GM23338 (cell line): ENCODE results near the gene ANTKMT. TPM values are rescaled to one million over a fixed set of nuclear protein-coding genes. Genes with fewer than 3 reads are reported as not detected.

Source experiments
- ATAC-seq: fragments of 200-7000 bp; cut with Tn5 transposase; 3 replicates; pipeline ENCODE4 v1.9.1; 2020
- DNase-seq: peaks from one replicate; pipeline ENCODE4 v3.0.0-alpha.2; 2015; ENCODE audit warnings: low spot score
- H2AFZ ChIP-seq: fragments of 200-600 bp; sonication (generic); 2 replicates; pipeline ENCODE4 v1.8.0; 2016; ENCODE audit warnings: antibody characterized with exemption, mild to moderate bottlenecking, moderate library complexity
- H3F3A ChIP-seq: fragments of 200-600 bp; sonication (generic); replicated peaks from 2 replicates; pipeline ENCODE4 v1.8.0; 2017; ENCODE audit warnings: antibody characterized with exemption, mixed run types, low read depth
- H3K27ac ChIP-seq: fragments of 200-600 bp; sonication (generic); 2 replicates; pipeline ENCODE4 v1.6.1; 2016; ENCODE audit warnings: low read depth
- H3K27me3 ChIP-seq: fragments of 200-600 bp; sonication (generic); 2 replicates; pipeline ENCODE4 v1.8.0; 2016; ENCODE audit warnings: mild to moderate bottlenecking, mixed run types, moderate library complexity; ENCODE audit not compliant: insufficient read depth
- H3K36me3 ChIP-seq: fragments of 200-600 bp; sonication (generic); 2 replicates; pipeline ENCODE4 v1.8.0; 2016; ENCODE audit warnings: mild to moderate bottlenecking; ENCODE audit not compliant: insufficient read depth
- H3K4me1 ChIP-seq: fragments of 200-600 bp; sonication (generic); 2 replicates; pipeline ENCODE4 v1.8.0; 2016; ENCODE audit warnings: mild to moderate bottlenecking, moderate library complexity; ENCODE audit not compliant: insufficient read depth
- H3K4me2 ChIP-seq: fragments of 200-600 bp; sonication (generic); 2 replicates; pipeline ENCODE4 v1.7.1; 2017; ENCODE audit warnings: mixed run types
- H3K4me3 ChIP-seq: fragments of 200-600 bp; sonication (generic); 2 replicates; pipeline ENCODE4 v1.6.1; 2016; ENCODE audit warnings: mixed run types
- H3K79me2 ChIP-seq: fragments of 200-600 bp; sonication (generic); replicated peaks from 2 replicates; pipeline ENCODE4 v1.8.0; 2017; ENCODE audit warnings: mild to moderate bottlenecking; ENCODE audit not compliant: insufficient read depth
- H3K9me2 ChIP-seq: fragments of 200-600 bp; sonication (generic); 2 replicates; pipeline ENCODE4 v1.8.0; 2017; ENCODE audit not compliant: insufficient read depth
- H4K20me1 ChIP-seq: fragments of 200-600 bp; sonication (generic); replicated peaks from 2 replicates; pipeline ENCODE4 v1.8.0; 2017; ENCODE audit warnings: mild to moderate bottlenecking; ENCODE audit not compliant: insufficient read depth
- H3K27ac Mint-ChIP-seq: 2 replicates; pipeline ENCODE4 v1.8.0; 2020; ENCODE audit warnings: inconsistent platforms, mild to moderate bottlenecking, moderate library complexity, mixed read lengths
- H3K27me3 Mint-ChIP-seq: 3 replicates; pipeline ENCODE4 v1.8.0; 2022; ENCODE audit warnings: low read depth, mild to moderate bottlenecking, moderate library complexity, mixed read lengths, inconsistent platforms; ENCODE audit not compliant: insufficient read depth, poor library complexity
- H3K36me3 Mint-ChIP-seq: 3 replicates; pipeline ENCODE4 v1.8.0; 2021; ENCODE audit warnings: low read depth, mild to moderate bottlenecking, inconsistent platforms, moderate library complexity, mixed read lengths
- H3K4me1 Mint-ChIP-seq: 3 replicates; pipeline ENCODE4 v1.8.0; 2020; ENCODE audit warnings: mild to moderate bottlenecking, inconsistent platforms, mixed read lengths
- H3K4me3 Mint-ChIP-seq: 3 replicates; pipeline ENCODE4 v1.8.0; 2021; ENCODE audit warnings: moderate library complexity, mild to moderate bottlenecking, inconsistent platforms, mixed read lengths
- H3K9me3 Mint-ChIP-seq: 3 replicates; pipeline ENCODE4 v1.8.0; 2020; ENCODE audit warnings: moderate library complexity, mild to moderate bottlenecking, inconsistent platforms, mixed read lengths
- CREB1 ChIP-seq: fragments of 250-450 bp; sonication (Bioruptor Pico); IDR thresholded peaks from 2 replicates; pipeline ENCODE4 v1.5.0; 2020; ENCODE audit warnings: low read depth, mild to moderate bottlenecking, moderate library complexity
- CTCF ChIP-seq, 2 experiments: fragments of 200-600 bp in 1 of 2; sonication (generic) in 1 of 2; conservative IDR thresholded peaks; 2 replicates each; pipeline versions ENCODE4 v1.5.1 to v1.6.1; 2016 to 2017; ENCODE audit warnings: antibody characterized with exemption in 2 of 2, low read depth in 2 of 2, mild to moderate bottlenecking in 2 of 2, moderate library complexity in 1 of 2
- ETS1 ChIP-seq: IDR thresholded peaks from 2 replicates; pipeline ENCODE4 v1.6.1; 2016; ENCODE audit warnings: antibody characterized with exemption
- EZH2 ChIP-seq: fragments of 200-600 bp; sonication (generic); IDR thresholded peaks from one replicate; pipeline ENCODE4 v1.8.0; 2017; ENCODE audit warnings: antibody characterized with exemption, mild to moderate bottlenecking, low read depth; ENCODE audit not compliant: unreplicated experiment
- EZH2phosphoT487 ChIP-seq: fragments of 200-600 bp; sonication (generic); IDR thresholded peaks from one replicate; pipeline ENCODE4 v1.8.1; 2018; ENCODE audit warnings: antibody characterized with exemption; ENCODE audit not compliant: unreplicated experiment
- JUNB ChIP-seq: IDR thresholded peaks from one replicate; pipeline ENCODE4 v1.6.1; 2016; ENCODE audit warnings: antibody characterized with exemption; ENCODE audit not compliant: unreplicated experiment
- NANOG ChIP-seq: IDR thresholded peaks from 2 replicates; pipeline ENCODE4 v1.6.1; 2016; ENCODE audit warnings: antibody characterized with exemption, borderline replicate concordance
- POLR2AphosphoS5 ChIP-seq: IDR thresholded peaks from 2 replicates; pipeline ENCODE4 v1.6.1; 2016; ENCODE audit warnings: antibody characterized with exemption, low read depth
- STAT1 ChIP-seq: IDR thresholded peaks from one replicate; pipeline ENCODE4 v1.6.1; 2016; ENCODE audit warnings: antibody characterized with exemption; ENCODE audit not compliant: unreplicated experiment
- ZNF114 ChIP-seq: fragments of 250-450 bp; sonication (Bioruptor Pico); IDR thresholded peaks from 2 replicates; pipeline ENCODE4 v1.5.0; 2020; ENCODE audit warnings: mild to moderate bottlenecking, moderate library complexity
- ZNF331 ChIP-seq: fragments of 250-450 bp; sonication (Bioruptor Pico); IDR thresholded peaks from 2 replicates; pipeline ENCODE4 v1.5.0; 2020; ENCODE audit warnings: low read depth, mild to moderate bottlenecking, moderate library complexity
- ZNF462 ChIP-seq: fragments of 250-450 bp; sonication (Bioruptor Pico); IDR thresholded peaks from 2 replicates; pipeline ENCODE4 v1.5.0; 2020; ENCODE audit warnings: mild to moderate bottlenecking, moderate library complexity
- polyA plus RNA-seq: library from polyadenylated mRNA; unstranded; fragments of >200 nt; fragmentation: Nextera tagmentation; extraction: Ambion mirVana; gene quantifications from 2 replicates; pipeline ENCODE4 v1.2.1, GENCODE V29; 2016
- total RNA-seq: library from RNA; depleted of rRNA; stranded (reverse); fragments of >200 nt; shearing (Covaris generic); gene quantifications from 2 replicates; pipeline ENCODE4 v1.2.3, GENCODE V29; 2014
- TF ChIP-seq, protein P1 (sequence below): IDR thresholded peaks from one replicate; pipeline ENCODE4 v1.6.1; 2018; ENCODE audit warnings: antibody characterized with exemption; ENCODE audit not compliant: unreplicated experiment

The ANTKMT gene
- total and polyA plus RNA-seq, 2 experiments from 2014 or later, result 23.8 to 37.2 TPM

DNA sequence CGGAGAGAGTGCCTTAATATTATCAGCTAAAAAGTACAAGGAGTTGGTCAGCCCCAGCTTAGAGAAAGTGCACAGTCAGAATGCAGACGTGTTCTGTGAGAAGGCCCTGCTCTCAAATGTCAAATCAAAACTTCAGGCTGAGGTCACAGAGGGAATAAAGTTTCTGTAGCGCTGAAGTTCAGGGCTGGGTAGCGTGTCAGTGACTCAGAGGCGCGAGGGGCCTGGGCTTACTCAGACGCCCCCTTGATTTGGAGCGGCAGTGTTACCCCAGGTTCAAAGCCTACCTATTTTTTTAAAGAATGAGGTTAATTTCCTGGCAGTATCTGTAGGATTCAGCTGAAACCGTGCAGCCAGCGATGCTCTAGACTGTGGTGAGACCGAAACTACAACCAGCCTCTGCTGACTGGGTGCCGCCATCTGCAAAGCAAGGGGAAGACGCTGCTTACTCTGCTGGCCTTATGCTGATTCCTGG, 15.1 kb downstream of the ANTKMT start:
- no peaks in the 10 kb centered on the region for H3K79me2 ChIP-seq
- H3K4me1 Mint-ChIP-seq, result peaks cover 13% of the 10 kb centered on the region
- H3K27me3 Mint-ChIP-seq, result peaks cover 15% of the 10 kb centered on the region
- peaks cover 8% of the 10 kb centered on the region; the same call in 1 of the 2 replicates for H3F3A ChIP-seq
- DNase-seq, result no peak
- no peak overlapping the region for H3K27ac Mint-ChIP-seq
- H2AFZ ChIP-seq, result no peak overlapping the region
- H3K4me1 ChIP-seq, result no peaks in the 10 kb centered on the region; the same call in 1 of the 2 replicates
- no peaks in the 10 kb centered on the region for H3K27me3 ChIP-seq
- no peaks in the 10 kb centered on the region for H4K20me1 ChIP-seq
- H3K4me3 Mint-ChIP-seq, result no peak overlapping the region
- ATAC-seq, result no peak
- H3K36me3 Mint-ChIP-seq, result peaks cover 33% of the 10 kb centered on the region
- H3K4me3 ChIP-seq, result no peak overlapping the region
- H3K9me3 Mint-ChIP-seq, result no peaks in the 10 kb centered on the region
- no peaks in the 10 kb centered on the region for H3K9me2 ChIP-seq
- H3K4me2 ChIP-seq, result no peak overlapping the region
- H3K36me3 ChIP-seq, result no peaks in the 10 kb centered on the region; the same call in 1 of the 2 replicates
- no peak overlapping the region for H3K27ac ChIP-seq
- TF ChIP-seq ETS1 (no peak), POLR2AphosphoS5 (no peak), NANOG (no peak), ZNF114 (CRISPR knock-in tag) (no peak), CTCF (conservative IDR thresholded peaks at IDR 0.05; ENCODE audit: low read depth in 2 of 2) (no peak), STAT1 (no peak), JUNB (no peak), CREB1 (CRISPR knock-in tag) (no peak), EZH2phosphoT487 (no peak), ZNF331 (CRISPR knock-in tag) (no peak), EZH2 (no peak), ZNF462 (CRISPR knock-in tag) (no peak)
- TF ChIP-seq, protein P1, sequence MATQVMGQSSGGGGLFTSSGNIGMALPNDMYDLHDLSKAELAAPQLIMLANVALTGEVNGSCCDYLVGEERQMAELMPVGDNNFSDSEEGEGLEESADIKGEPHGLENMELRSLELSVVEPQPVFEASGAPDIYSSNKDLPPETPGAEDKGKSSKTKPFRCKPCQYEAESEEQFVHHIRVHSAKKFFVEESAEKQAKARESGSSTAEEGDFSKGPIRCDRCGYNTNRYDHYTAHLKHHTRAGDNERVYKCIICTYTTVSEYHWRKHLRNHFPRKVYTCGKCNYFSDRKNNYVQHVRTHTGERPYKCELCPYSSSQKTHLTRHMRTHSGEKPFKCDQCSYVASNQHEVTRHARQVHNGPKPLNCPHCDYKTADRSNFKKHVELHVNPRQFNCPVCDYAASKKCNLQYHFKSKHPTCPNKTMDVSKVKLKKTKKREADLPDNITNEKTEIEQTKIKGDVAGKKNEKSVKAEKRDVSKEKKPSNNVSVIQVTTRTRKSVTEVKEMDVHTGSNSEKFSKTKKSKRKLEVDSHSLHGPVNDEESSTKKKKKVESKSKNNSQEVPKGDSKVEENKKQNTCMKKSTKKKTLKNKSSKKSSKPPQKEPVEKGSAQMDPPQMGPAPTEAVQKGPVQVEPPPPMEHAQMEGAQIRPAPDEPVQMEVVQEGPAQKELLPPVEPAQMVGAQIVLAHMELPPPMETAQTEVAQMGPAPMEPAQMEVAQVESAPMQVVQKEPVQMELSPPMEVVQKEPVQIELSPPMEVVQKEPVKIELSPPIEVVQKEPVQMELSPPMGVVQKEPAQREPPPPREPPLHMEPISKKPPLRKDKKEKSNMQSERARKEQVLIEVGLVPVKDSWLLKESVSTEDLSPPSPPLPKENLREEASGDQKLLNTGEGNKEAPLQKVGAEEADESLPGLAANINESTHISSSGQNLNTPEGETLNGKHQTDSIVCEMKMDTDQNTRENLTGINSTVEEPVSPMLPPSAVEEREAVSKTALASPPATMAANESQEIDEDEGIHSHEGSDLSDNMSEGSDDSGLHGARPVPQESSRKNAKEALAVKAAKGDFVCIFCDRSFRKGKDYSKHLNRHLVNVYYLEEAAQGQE, result no peak
